ENCODE measurements around the gene ALG3. TPM values are rescaled to one million over a fixed set of nuclear protein-coding genes. Genes with fewer than 3 reads are reported as not detected.

The ALG3 gene
- total and polyA plus RNA-seq, 8 donors = 24.7 to 57.2 (median 30.8) TPM

- no peak overlapping the region for H3K4me3 ChIP-seq
- H3K9me3 ChIP-seq = no peaks in the 10 kb centered on the region
- intact Hi-C loops (cut with DNase I) = loop anchor here in 1 of 2 donors (10.0 kb wide), 1 partner anchor 91 kb away; no protein-coding TSS in a partner anchor
- DNase-seq (no peak), ATAC-seq (no peak)
- H3K4me1 ChIP-seq = peaks cover 2 to 7% of the 10 kb centered on the region in 2 donors
- H3K27me3 ChIP-seq = peaks cover 19 to 61% of the 10 kb centered on the region in 2 donors
- H3K36me3 ChIP-seq = no peaks in the 10 kb centered on the region
- TF ChIP-seq CTCF (IDR thresholded peaks at IDR 0.05) = no peak
- H3K27ac ChIP-seq = no peak overlapping the region
These were observed 13.3 kb downstream of the ALG3 start for GRCh38 chr3:184235381-184236032.

GRCh38 chr3:184234671-184235380 lies 13.9 kb downstream of the ALG3 start:
- no peak for TF ChIP-seq CTCF (IDR thresholded peaks at IDR 0.05)
- peaks cover 26 to 68% of the 10 kb centered on the region in 2 donors for H3K27me3 ChIP-seq
- no peak overlapping the region for H3K27ac ChIP-seq
- H3K36me3 ChIP-seq = no peaks in the 10 kb centered on the region
- intact Hi-C loops (cut with DNase I) = loop anchor here in 1 of 2 donors (10.0 kb wide), 1 partner anchor 90 kb away; no protein-coding TSS in a partner anchor
- ATAC-seq (no peak), DNase-seq (no peak)
- H3K4me3 ChIP-seq = no peak overlapping the region
- H3K4me1 ChIP-seq = peaks cover 8 to 13% of the 10 kb centered on the region in 2 donors
- no peaks in the 10 kb centered on the region for H3K9me3 ChIP-seq

GRCh38 chr3:184234224-184234623 lies 14.5 kb downstream of the ALG3 start:
- intact Hi-C loops (cut with DNase I) = loop anchor here in 1 of 2 donors (10.0 kb wide), 1 partner anchor 89 kb away; no protein-coding TSS in a partner anchor
- H3K27me3 ChIP-seq = peaks cover 32 to 70% of the 10 kb centered on the region in 2 donors
- peak; percentile 86 for ATAC-seq

GRCh38 chr3:184233127-184233843 lies 15.5 kb downstream of the ALG3 start:
- Histone ChIP-seq H3K9me3 (no peaks in the 10 kb centered on the region), H3K4me1 (peaks cover 12 to 23% of the 10 kb centered on the region in 2 donors), H3K27me3 (peaks cover 41 to 77% of the 10 kb centered on the region in 2 donors), H3K4me3 (no peak overlapping the region), H3K36me3 (no peaks in the 10 kb centered on the region), H3K27ac (no peak overlapping the region)
- ATAC-seq (no peak), DNase-seq (peak in 1 of 4 donors; percentile 60)
- intact Hi-C loops (cut with DNase I) = loop anchor here in 1 of 2 donors (10.0 kb wide), 1 partner anchor 88 kb away; no protein-coding TSS in a partner anchor
- TF ChIP-seq CTCF (IDR thresholded peaks at IDR 0.05) = no peak

More at GRCh38 chr3:184234224-184234623, 14.5 kb downstream of the ALG3 start:
- Histone ChIP-seq H3K9me3 (no peaks in the 10 kb centered on the region), H3K27ac (no peak overlapping the region), H3K4me3 (no peak overlapping the region), H3K36me3 (no peaks in the 10 kb centered on the region), H3K4me1 (peaks cover 12 to 19% of the 10 kb centered on the region in 2 donors)
- no peak for TF ChIP-seq CTCF (IDR thresholded peaks at IDR 0.05)
- DNase-seq = peak in 2 of 4 donors; percentile 85
